Astrocyte (in vitro differentiated cells and primary cell): ENCODE results near the gene CFAP45.

ENCODE experiments used
- EZH2 ChIP-seq: IDR thresholded peaks from 2 replicates; pipeline ENCODE4 v1.6.1; 2012; ENCODE audit warnings: mild to moderate bottlenecking, low read length, inconsistent platforms; ENCODE audit not compliant: insufficient read depth
- TF ChIP-seq, protein P1 (sequence below): IDR thresholded peaks from 2 replicates; pipeline ENCODE4 v1.5.1; 2011; ENCODE audit warnings: low read depth, mild to moderate bottlenecking, inconsistent platforms, low read length, moderate library complexity; ENCODE audit not compliant: insufficient read depth

DNA sequence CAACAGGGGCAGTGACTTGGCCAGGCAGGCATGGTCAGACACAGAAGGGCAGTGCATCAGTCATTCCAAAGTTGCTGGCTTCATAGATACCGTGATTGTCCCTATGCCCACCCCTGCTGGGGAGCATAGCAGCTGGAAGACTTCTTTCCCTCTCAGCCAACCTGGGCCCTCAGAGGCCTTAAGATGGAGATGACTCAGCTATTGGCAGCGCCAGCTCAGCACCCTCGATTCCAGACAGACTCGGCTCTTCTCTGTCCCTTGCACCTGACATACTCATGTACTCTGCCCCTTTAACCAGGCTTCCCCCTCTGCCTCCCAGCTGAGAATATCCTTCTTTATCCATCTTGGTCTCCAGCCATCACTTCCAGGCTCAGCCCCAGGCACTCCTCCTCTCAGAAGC, 56.5 kb downstream of the CFAP45 start:
- no peak for TF ChIP-seq EZH2
- TF ChIP-seq, protein P1, sequence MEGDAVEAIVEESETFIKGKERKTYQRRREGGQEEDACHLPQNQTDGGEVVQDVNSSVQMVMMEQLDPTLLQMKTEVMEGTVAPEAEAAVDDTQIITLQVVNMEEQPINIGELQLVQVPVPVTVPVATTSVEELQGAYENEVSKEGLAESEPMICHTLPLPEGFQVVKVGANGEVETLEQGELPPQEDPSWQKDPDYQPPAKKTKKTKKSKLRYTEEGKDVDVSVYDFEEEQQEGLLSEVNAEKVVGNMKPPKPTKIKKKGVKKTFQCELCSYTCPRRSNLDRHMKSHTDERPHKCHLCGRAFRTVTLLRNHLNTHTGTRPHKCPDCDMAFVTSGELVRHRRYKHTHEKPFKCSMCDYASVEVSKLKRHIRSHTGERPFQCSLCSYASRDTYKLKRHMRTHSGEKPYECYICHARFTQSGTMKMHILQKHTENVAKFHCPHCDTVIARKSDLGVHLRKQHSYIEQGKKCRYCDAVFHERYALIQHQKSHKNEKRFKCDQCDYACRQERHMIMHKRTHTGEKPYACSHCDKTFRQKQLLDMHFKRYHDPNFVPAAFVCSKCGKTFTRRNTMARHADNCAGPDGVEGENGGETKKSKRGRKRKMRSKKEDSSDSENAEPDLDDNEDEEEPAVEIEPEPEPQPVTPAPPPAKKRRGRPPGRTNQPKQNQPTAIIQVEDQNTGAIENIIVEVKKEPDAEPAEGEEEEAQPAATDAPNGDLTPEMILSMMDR: no peak
